Endothelial cell of umbilical vein (primary cell): ENCODE results near the gene ETS1. TPM values are rescaled to one million over a fixed set of nuclear protein-coding genes. Genes with fewer than 3 reads are reported as not detected.

ENCODE experiments used
- BruUV-seq: library from RNA; stranded (reverse); fragments of 400-500 nt; replicated peaks from 2 replicates; lab custom pipeline; 2021; lab: Mats Ljungman, UMichigan
- CTCF ChIA-PET: fragments of 300-600, 350-600 bp; sonication (Branson Sonifier 250); formaldehyde crosslinking; loops from one replicate; lab custom pipeline; 2021; ENCODE audit warnings: antibody characterized with exemption, inconsistent platforms; lab: Charles Lee
- POLR2A ChIA-PET: fragments of 300-600, 350-600 bp; sonication (Branson Sonifier 250); formaldehyde crosslinking; loops from one replicate; lab custom pipeline; 2021; ENCODE audit warnings: antibody characterized with exemption, inconsistent platforms; lab: Charles Lee
- DNase-seq: peaks from one replicate; pipeline ENCODE4 v3.0.0-alpha.2; 2011; ENCODE audit warnings: low read depth, low spot score
- FAIRE-seq: peaks from 2 replicates; lab custom pipeline; 2011; peaks lifted over from hg19 to GRCh38; lab: Jason Lieb, UNC
- H2AFZ ChIP-seq: 2 replicates; pipeline ENCODE4 v1.6.0; 2012; ENCODE audit warnings: low read depth, low read length, control low read depth, inconsistent platforms
- H3K27ac ChIP-seq: 2 replicates; pipeline ENCODE4 v1.5.1; 2011; ENCODE audit warnings: low read depth, mild to moderate bottlenecking, control low read depth, low read length, moderate library complexity; ENCODE audit not compliant: insufficient read depth
- H3K27me3 ChIP-seq, 2 experiments: 2 replicates each; pipeline versions ENCODE4 v1.6.0 to v1.6.1; 2011; ENCODE audit warnings: low read length in 2 of 2, mixed read lengths in 1 of 2; ENCODE audit not compliant: control insufficient read depth in 2 of 2, insufficient read depth in 2 of 2
- H3K36me3 ChIP-seq, 2 experiments: 2 replicates in 1 of 2; 3 replicates in 1 of 2; pipeline ENCODE4 v1.5.1; 2011; ENCODE audit warnings: low read length in 2 of 2, mild to moderate bottlenecking in 1 of 2, moderate library complexity in 1 of 2; ENCODE audit not compliant: control insufficient read depth in 2 of 2, insufficient read depth in 2 of 2; ENCODE audit errors: extremely low read depth in 1 of 2
- H3K4me1 ChIP-seq: 3 replicates; pipeline ENCODE4 v1.5.1; 2011; ENCODE audit warnings: mild to moderate bottlenecking, low read length; ENCODE audit not compliant: control insufficient read depth, insufficient read depth; ENCODE audit errors: extremely low read depth
- H3K4me2 ChIP-seq: 2 replicates; pipeline ENCODE4 v1.6.1; 2011; ENCODE audit warnings: low read length, control low read depth, mixed read lengths; ENCODE audit not compliant: insufficient read depth
- H3K4me3 ChIP-seq, 3 experiments: fragments of 200-600 bp in 1 of 3; sonication (generic), shearing (Covaris generic) in 1 of 3; replicated peaks in 1 of 3; 2 replicates each; pipeline ENCODE4 v1.5.1; 2011 to 2016; ENCODE audit warnings: control low read depth in 3 of 3, low read length in 3 of 3, mild to moderate bottlenecking in 2 of 3, inconsistent platforms in 1 of 3, low read depth in 1 of 3, moderate library complexity in 1 of 3; ENCODE audit not compliant: insufficient read depth in 1 of 3
- H3K79me2 ChIP-seq: 2 replicates; pipeline ENCODE4 v1.6.0; 2012; ENCODE audit warnings: low read length, inconsistent platforms; ENCODE audit not compliant: control insufficient read depth, insufficient read depth
- H3K9ac ChIP-seq: replicated peaks from 2 replicates; pipeline ENCODE3; 2011; ENCODE audit warnings: low read length, control low read depth; ENCODE audit not compliant: insufficient read depth; ENCODE audit errors: extremely low read depth
- H3K9me1 ChIP-seq: replicated peaks from 3 replicates; pipeline ENCODE4 v1.6.0; 2011; ENCODE audit warnings: mild to moderate bottlenecking, low read length; ENCODE audit not compliant: control insufficient read depth, insufficient read depth; ENCODE audit errors: extremely low read depth
- H3K9me3 ChIP-seq: replicated peaks from 2 replicates; pipeline ENCODE4 v1.5.1; 2012; ENCODE audit warnings: low read length, inconsistent platforms; ENCODE audit not compliant: control insufficient read depth, insufficient read depth
- H4K20me1 ChIP-seq: replicated peaks from 2 replicates; pipeline ENCODE3; 2011; ENCODE audit warnings: mild to moderate bottlenecking, low read length; ENCODE audit not compliant: control insufficient read depth, insufficient read depth; ENCODE audit errors: extremely low read depth
- EZH2 ChIP-seq: IDR thresholded peaks from 2 replicates; pipeline ENCODE4 v1.6.1; 2012; ENCODE audit warnings: borderline replicate concordance, low read depth, mild to moderate bottlenecking, moderate library complexity, low read length, inconsistent platforms; ENCODE audit not compliant: severe bottlenecking
- FOS ChIP-seq: IDR thresholded peaks from 2 replicates; pipeline ENCODE4 v1.6.1; 2011; ENCODE audit warnings: mild to moderate bottlenecking, low read length, moderate library complexity, borderline replicate concordance; ENCODE audit not compliant: insufficient read depth
- GATA2 ChIP-seq: IDR thresholded peaks from 2 replicates; pipeline ENCODE4 v1.7.0; 2011; ENCODE audit warnings: low read depth, mild to moderate bottlenecking, moderate library complexity, mixed read lengths, low read length; ENCODE audit not compliant: insufficient read length, insufficient read depth
- JUN ChIP-seq: IDR thresholded peaks from 2 replicates; pipeline ENCODE4 v1.6.1; 2011; ENCODE audit warnings: borderline replicate concordance, low read depth; ENCODE audit not compliant: insufficient read length, insufficient read depth
- MAX ChIP-seq: IDR thresholded peaks from 2 replicates; pipeline ENCODE4 v1.6.1; 2011; ENCODE audit not compliant: insufficient read depth, insufficient read length
- MYC ChIP-seq: IDR thresholded peaks from one replicate; pipeline ENCODE4 v1.6.1; 2011; ENCODE audit warnings: mild to moderate bottlenecking, low read depth, low read length
- POLR2A ChIP-seq: IDR thresholded peaks from 2 replicates; pipeline ENCODE4 v1.6.1; 2012; ENCODE audit warnings: low read depth, mild to moderate bottlenecking, control low read depth, low read length
- POLR2AphosphoS5 ChIP-seq: IDR thresholded peaks from 2 replicates; pipeline ENCODE4 v1.6.1; 2012; ENCODE audit warnings: low read depth, mild to moderate bottlenecking, control low read depth, low read length, moderate library complexity; ENCODE audit not compliant: insufficient read depth
- dilution Hi-C: fragments of 300-500 bp; cut with MboI; formaldehyde crosslinking; loops from one replicate; pipeline ENCODE4 v1.15.0; 2019; ENCODE audit warnings: low sequenced_read_pairs; ENCODE audit not compliant: extremely low pct_ligation_motif_present
- intact Hi-C: fragments of 100-400 bp; cut with micrococcal nuclease; formaldehyde crosslinking; loops from one replicate; pipeline ENCODE4 v1.10.0; 2022
- polyA plus RNA-seq, 4 experiments: library from polyadenylated mRNA; depleted of rRNA in 3 of 4; stranded (reverse) in 3 of 4; unstranded in 1 of 4; fragments of >200 nt; gene quantifications; 2 replicates each; pipeline versions ENCODE4 v1.2.1 to v1.2.3, GENCODE V29; 2011 to 2012; ENCODE audit warnings: missing spikeins in 1 of 4
- total RNA-seq: library from RNA; stranded (reverse); gene quantifications from 2 replicates; pipeline ENCODE4 v1.2.3, GENCODE V29; 2021
- TF ChIP-seq, protein P1 (sequence below), 2 donors: IDR thresholded peaks; 1 replicate in 1 of 2; 2 replicates in 1 of 2; pipeline ENCODE4 v1.5.1; 2011; ENCODE audit warnings: low read length in 2 of 2, mild to moderate bottlenecking in 2 of 2, moderate library complexity in 2 of 2, control low read depth in 1 of 2, inconsistent platforms in 1 of 2, low read depth in 1 of 2; ENCODE audit not compliant: insufficient read depth in 1 of 2; ENCODE audit errors: extremely low read depth in 1 of 2

ETS1 gene
- total and polyA plus RNA-seq, 2 donors (not counting 3 experiments of a cell fraction or from before 2014, with no cell fraction given), result 34.2 to 115 TPM

- no peaks in the 10 kb centered on the region for H3K9me3 ChIP-seq
- DNase-seq (no peak), FAIRE-seq (no peak)
- peaks cover 6 to 20% of the 10 kb centered on the region in 2 experiments for H3K27me3 ChIP-seq
- no peaks in the 10 kb centered on the region for H3K36me3 ChIP-seq
- H2AFZ ChIP-seq, result no peak overlapping the region
- ChIA-PET CTCF (interaction anchor here (0.9 kb wide), 1 partner anchor 20 kb away, joined by 3 read pairs; no protein-coding TSS in a partner anchor), POLR2A (no interaction called here)
- intact Hi-C loops (no loop called here), dilution Hi-C loops (no loop called here)
- peaks cover 3% of the 10 kb centered on the region for H3K4me1 ChIP-seq
- BruUV-seq, result no TSS peak
- H3K4me3 ChIP-seq, result no peak overlapping the region
- no peaks in the 10 kb centered on the region for H3K9me1 ChIP-seq
- H4K20me1 ChIP-seq, result no peaks in the 10 kb centered on the region
- H3K27ac ChIP-seq, result no peak overlapping the region
- TF ChIP-seq MYC (no peak), GATA2 (no peak), MAX (no peak), FOS (no peak), POLR2A (no peak), JUN (no peak), EZH2 (no peak), POLR2AphosphoS5 (no peak)
- TF ChIP-seq, protein P1, sequence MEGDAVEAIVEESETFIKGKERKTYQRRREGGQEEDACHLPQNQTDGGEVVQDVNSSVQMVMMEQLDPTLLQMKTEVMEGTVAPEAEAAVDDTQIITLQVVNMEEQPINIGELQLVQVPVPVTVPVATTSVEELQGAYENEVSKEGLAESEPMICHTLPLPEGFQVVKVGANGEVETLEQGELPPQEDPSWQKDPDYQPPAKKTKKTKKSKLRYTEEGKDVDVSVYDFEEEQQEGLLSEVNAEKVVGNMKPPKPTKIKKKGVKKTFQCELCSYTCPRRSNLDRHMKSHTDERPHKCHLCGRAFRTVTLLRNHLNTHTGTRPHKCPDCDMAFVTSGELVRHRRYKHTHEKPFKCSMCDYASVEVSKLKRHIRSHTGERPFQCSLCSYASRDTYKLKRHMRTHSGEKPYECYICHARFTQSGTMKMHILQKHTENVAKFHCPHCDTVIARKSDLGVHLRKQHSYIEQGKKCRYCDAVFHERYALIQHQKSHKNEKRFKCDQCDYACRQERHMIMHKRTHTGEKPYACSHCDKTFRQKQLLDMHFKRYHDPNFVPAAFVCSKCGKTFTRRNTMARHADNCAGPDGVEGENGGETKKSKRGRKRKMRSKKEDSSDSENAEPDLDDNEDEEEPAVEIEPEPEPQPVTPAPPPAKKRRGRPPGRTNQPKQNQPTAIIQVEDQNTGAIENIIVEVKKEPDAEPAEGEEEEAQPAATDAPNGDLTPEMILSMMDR (IDR thresholded peaks at IDR 0.05; ENCODE audit: extremely low read depth in 1 of 2, insufficient read depth in 1 of 2, low read depth in 1 of 2, low read length in 2 of 2), result no peak
- no peaks in the 10 kb centered on the region for H3K79me2 ChIP-seq
- no peak overlapping the region for H3K9ac ChIP-seq
- no peak overlapping the region for H3K4me2 ChIP-seq
Measured at GRCh38 chr11:128608746-128609407, 21.5 kb upstream of the ETS1 start.
